SU-DHL-6 (cell line): Measurements from ENCODE around the gene SLC30A2.

Source experiments
- H2AFZ ChIP-seq: fragments of 200-600 bp; sonication (generic); 2 replicates; pipeline ENCODE4 v1.6.1; 2014; ENCODE audit warnings: low read depth, mild to moderate bottlenecking, moderate library complexity, mixed read lengths, antibody characterized with exemption, low read length; ENCODE audit not compliant: severe bottlenecking
- H3F3A ChIP-seq: fragments of 200-600 bp; shearing (Covaris generic); 2 replicates; pipeline ENCODE4 v1.6.0; 2016; ENCODE audit warnings: antibody characterized with exemption, mild to moderate bottlenecking; ENCODE audit not compliant: insufficient read depth
- H3K27ac ChIP-seq: fragments of 200-600 bp; sonication (generic); 2 replicates; pipeline ENCODE4 v1.5.1; 2016; ENCODE audit warnings: low read depth, mild to moderate bottlenecking, low read length, moderate library complexity, mixed read lengths
- H3K27me3 ChIP-seq: fragments of 200-600 bp; sonication (generic), shearing (Covaris generic); 2 replicates; pipeline ENCODE4 v1.6.0; 2014; ENCODE audit warnings: mild to moderate bottlenecking, low read length
- H3K36me3 ChIP-seq: fragments of 200-600 bp; sonication (generic); 2 replicates; pipeline ENCODE4 v1.6.1; 2014; ENCODE audit warnings: mild to moderate bottlenecking, low read length, mixed read lengths
- H3K4me2 ChIP-seq: fragments of 300-600, 200-600 bp; shearing (Covaris generic), sonication (generic); 2 replicates; pipeline ENCODE4 v1.6.0; 2014; ENCODE audit warnings: low read length, low read depth, mild to moderate bottlenecking; ENCODE audit not compliant: poor library complexity, severe bottlenecking
- H3K4me3 ChIP-seq: fragments of 200-600 bp; sonication (generic); 2 replicates; pipeline ENCODE4 v1.5.1; 2014; ENCODE audit warnings: antibody characterized with exemption, low read length, mild to moderate bottlenecking, mixed read lengths; ENCODE audit not compliant: insufficient read depth, poor library complexity, severe bottlenecking
- H3K79me2 ChIP-seq: fragments of 200-600 bp; sonication (generic); 2 replicates; pipeline ENCODE4 v1.6.1; 2014; ENCODE audit warnings: mild to moderate bottlenecking, low read length, moderate library complexity; ENCODE audit not compliant: insufficient read depth
- H3K9ac ChIP-seq: fragments of 200-600 bp; sonication (generic); 2 replicates; pipeline ENCODE4 v1.7.0; 2014; ENCODE audit warnings: mild to moderate bottlenecking, low read length
- H3K9me2 ChIP-seq: fragments of 200-600 bp; sonication (generic); replicated peaks from 2 replicates; pipeline ENCODE4 v1.6.1; 2014; ENCODE audit warnings: low read length; ENCODE audit not compliant: insufficient read depth
- H3K9me3 ChIP-seq: fragments of 200-600 bp; sonication (generic); 2 replicates; pipeline ENCODE4 v1.6.1; 2014; ENCODE audit warnings: low read length, mixed read lengths; ENCODE audit not compliant: insufficient read depth
- H4K20me1 ChIP-seq: fragments of 200-600 bp; sonication (generic); 2 replicates; pipeline ENCODE4 v1.6.1; 2014; ENCODE audit warnings: low read depth, mild to moderate bottlenecking, antibody characterized with exemption, low read length, moderate library complexity, mixed read lengths
- EZH2phosphoT487 ChIP-seq: fragments of 200-600 bp; sonication (generic), shearing (Covaris generic); conservative IDR thresholded peaks from 2 replicates; pipeline ENCODE4 v1.6.1; 2018; ENCODE audit warnings: mild to moderate bottlenecking, antibody characterized with exemption, low read length, moderate library complexity, mixed read lengths
- TF ChIP-seq, protein P1 (sequence below): fragments of 200-600 bp; sonication (generic); IDR thresholded peaks from one replicate; pipeline ENCODE4 v1.5.1; 2017; ENCODE audit warnings: antibody characterized with exemption, mild to moderate bottlenecking, low read length, moderate library complexity; ENCODE audit not compliant: insufficient read depth, poor library complexity, severe bottlenecking

SLC30A2 gene

DNA sequence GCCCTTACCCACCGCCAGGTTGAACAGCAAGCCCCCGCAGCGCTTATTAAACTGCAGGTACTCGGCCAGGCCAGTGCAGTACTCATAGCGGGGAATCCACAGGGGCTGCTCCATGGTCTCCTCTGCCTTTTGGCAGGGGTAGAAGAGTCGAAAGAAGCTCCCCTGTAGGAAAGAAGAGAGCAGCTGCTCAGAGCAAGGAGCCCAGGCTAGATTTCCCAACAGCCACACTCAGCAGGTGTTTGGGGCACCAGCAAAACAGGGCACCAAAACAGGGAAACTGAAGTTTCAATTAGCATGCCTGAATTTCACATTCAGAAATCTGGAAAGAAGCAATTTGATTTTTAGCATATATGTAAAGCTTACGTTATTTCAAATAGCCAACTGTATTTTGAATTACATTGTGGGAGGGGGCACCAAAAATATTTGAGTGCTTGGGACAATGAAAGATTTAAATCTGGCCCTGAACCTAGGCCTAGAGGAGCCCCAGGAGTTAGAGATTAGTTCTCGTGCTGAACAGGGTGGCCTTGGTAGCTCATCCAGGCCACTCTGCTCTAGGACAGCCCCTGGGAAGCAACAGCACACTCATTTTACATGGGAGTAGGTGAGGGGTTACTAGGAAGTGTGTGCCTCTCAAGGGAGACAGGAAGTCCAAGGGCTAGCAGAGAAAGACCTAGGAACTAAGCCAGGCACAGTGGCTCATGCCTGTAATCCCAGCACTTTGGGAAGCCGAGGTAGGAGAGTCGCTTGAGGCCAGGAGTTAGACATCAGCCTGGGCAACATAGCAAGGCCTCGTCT lies 56.3 kb downstream of the SLC30A2 start:
- H3K4me2 ChIP-seq: no peak overlapping the region
- H2AFZ ChIP-seq: no peak overlapping the region

DNA sequence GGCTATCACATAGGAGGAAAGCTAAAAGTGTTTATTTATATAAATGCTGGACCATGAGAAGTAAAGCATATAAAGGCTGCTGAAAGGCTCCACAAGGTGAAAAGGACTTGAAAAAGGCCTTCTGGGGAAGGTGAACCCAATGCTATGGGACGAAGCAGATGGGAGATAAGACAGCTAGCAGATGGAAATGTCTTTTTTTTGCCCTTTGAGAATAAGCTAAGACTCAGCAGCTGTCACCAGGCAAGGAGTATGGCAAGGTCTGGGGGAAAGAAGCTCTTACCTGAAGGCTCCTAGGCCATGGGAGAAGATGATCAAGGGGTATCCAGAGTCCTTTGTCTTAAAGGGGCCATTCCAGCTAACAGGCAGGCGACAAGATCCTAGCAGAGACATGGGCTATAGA lies 58.0 kb downstream of the SLC30A2 start:
- Histone ChIP-seq H4K20me1 (no peaks in the 10 kb centered on the region), H3K79me2 (no peaks in the 10 kb centered on the region), H3K9me3 (no peaks in the 10 kb centered on the region), H3K9ac (no peak overlapping the region), H3K36me3 (no peaks in the 10 kb centered on the region), H3K9me2 (no peaks in the 10 kb centered on the region), H3K27me3 (no peaks in the 10 kb centered on the region), H2AFZ (no peak overlapping the region), H3F3A (no peaks in the 10 kb centered on the region), H3K4me3 (no peak overlapping the region), H3K27ac (no peak overlapping the region), H3K4me2 (no peak overlapping the region)
- TF ChIP-seq, protein P1, sequence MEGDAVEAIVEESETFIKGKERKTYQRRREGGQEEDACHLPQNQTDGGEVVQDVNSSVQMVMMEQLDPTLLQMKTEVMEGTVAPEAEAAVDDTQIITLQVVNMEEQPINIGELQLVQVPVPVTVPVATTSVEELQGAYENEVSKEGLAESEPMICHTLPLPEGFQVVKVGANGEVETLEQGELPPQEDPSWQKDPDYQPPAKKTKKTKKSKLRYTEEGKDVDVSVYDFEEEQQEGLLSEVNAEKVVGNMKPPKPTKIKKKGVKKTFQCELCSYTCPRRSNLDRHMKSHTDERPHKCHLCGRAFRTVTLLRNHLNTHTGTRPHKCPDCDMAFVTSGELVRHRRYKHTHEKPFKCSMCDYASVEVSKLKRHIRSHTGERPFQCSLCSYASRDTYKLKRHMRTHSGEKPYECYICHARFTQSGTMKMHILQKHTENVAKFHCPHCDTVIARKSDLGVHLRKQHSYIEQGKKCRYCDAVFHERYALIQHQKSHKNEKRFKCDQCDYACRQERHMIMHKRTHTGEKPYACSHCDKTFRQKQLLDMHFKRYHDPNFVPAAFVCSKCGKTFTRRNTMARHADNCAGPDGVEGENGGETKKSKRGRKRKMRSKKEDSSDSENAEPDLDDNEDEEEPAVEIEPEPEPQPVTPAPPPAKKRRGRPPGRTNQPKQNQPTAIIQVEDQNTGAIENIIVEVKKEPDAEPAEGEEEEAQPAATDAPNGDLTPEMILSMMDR: no peak
- TF ChIP-seq EZH2phosphoT487: no peak

More for the DNA sequence above, 56.3 kb downstream of the SLC30A2 start:
- H3K9me2 ChIP-seq: no peaks in the 10 kb centered on the region
- TF ChIP-seq, protein P1: no peak
- no peak for TF ChIP-seq EZH2phosphoT487
- no peak overlapping the region for H3K9ac ChIP-seq
- H3K27ac ChIP-seq: no peak overlapping the region
- H3F3A ChIP-seq: no peaks in the 10 kb centered on the region
- H3K9me3 ChIP-seq: no peaks in the 10 kb centered on the region
- H3K79me2 ChIP-seq: no peaks in the 10 kb centered on the region
- no peak overlapping the region for H3K4me3 ChIP-seq
- H4K20me1 ChIP-seq: no peaks in the 10 kb centered on the region
- H3K27me3 ChIP-seq: no peaks in the 10 kb centered on the region
- no peaks in the 10 kb centered on the region for H3K36me3 ChIP-seq
